ENCODE data around the gene GOLGA6B. TPM values are rescaled to one million over a fixed set of nuclear protein-coding genes. Genes with fewer than 3 reads are reported as not detected.
"Not testable (repeated sequence)": the region's sequence is repeated elsewhere in the genome, so short reads cannot be mapped to it uniquely, and the experiment has no call there.

GOLGA6B gene
- total RNA-seq, 1 donor from 2014 or later: not detected

GRCh38 chr15:72688697-72689096, 34.2 kb downstream of the GOLGA6B start:
- no peaks in the 10 kb centered on the region for H3K27me3 Mint-ChIP-seq (ENCODE audit: unreplicated experiment)
- no peak for DNase-seq (ENCODE audit: extremely low spot score, unreplicated experiment)
- no peaks in the 10 kb centered on the region for H3K36me3 Mint-ChIP-seq (ENCODE audit: unreplicated experiment)
- TF ChIP-seq, protein P1, sequence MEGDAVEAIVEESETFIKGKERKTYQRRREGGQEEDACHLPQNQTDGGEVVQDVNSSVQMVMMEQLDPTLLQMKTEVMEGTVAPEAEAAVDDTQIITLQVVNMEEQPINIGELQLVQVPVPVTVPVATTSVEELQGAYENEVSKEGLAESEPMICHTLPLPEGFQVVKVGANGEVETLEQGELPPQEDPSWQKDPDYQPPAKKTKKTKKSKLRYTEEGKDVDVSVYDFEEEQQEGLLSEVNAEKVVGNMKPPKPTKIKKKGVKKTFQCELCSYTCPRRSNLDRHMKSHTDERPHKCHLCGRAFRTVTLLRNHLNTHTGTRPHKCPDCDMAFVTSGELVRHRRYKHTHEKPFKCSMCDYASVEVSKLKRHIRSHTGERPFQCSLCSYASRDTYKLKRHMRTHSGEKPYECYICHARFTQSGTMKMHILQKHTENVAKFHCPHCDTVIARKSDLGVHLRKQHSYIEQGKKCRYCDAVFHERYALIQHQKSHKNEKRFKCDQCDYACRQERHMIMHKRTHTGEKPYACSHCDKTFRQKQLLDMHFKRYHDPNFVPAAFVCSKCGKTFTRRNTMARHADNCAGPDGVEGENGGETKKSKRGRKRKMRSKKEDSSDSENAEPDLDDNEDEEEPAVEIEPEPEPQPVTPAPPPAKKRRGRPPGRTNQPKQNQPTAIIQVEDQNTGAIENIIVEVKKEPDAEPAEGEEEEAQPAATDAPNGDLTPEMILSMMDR (IDR thresholded peaks at IDR 0.05): no peak
- H3K4me1 Mint-ChIP-seq (ENCODE audit: unreplicated experiment): peaks cover 14% of the 10 kb centered on the region
- H3K9me3 Mint-ChIP-seq (ENCODE audit: unreplicated experiment): no peaks in the 10 kb centered on the region
- no peak overlapping the region for H3K4me3 Mint-ChIP-seq (ENCODE audit: unreplicated experiment)
- no peak overlapping the region for H3K27ac Mint-ChIP-seq (ENCODE audit: unreplicated experiment)

DNA sequence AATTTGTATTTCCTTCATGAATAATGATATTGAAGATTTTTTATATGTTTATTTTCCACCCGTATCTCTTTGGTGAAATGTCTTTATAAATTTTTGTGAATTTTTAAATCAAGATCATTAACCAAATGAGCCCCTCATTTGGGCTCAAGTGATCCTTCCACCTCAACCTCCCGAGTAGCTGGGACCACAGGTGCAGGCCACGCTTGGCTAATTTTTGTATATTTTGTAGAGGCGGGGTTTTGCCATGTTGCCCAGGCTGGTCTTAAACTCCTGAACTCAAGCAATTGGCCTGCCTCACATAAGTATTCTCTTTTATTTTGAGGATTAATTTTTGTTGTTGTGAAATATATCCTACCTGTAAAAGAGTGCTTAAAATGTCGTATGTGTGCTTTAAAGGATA, 36.4 kb downstream of the GOLGA6B start:
- Mint-ChIP-seq H3K4me3 (ENCODE audit: unreplicated experiment) (no peak overlapping the region), H3K27ac (ENCODE audit: unreplicated experiment) (no peak overlapping the region), H3K36me3 (ENCODE audit: unreplicated experiment) (peaks cover 7% of the 10 kb centered on the region), H3K27me3 (ENCODE audit: unreplicated experiment) (no peaks in the 10 kb centered on the region), H3K9me3 (ENCODE audit: unreplicated experiment) (no peaks in the 10 kb centered on the region), H3K4me1 (ENCODE audit: unreplicated experiment) (peaks cover 7% of the 10 kb centered on the region)
- no peak for DNase-seq (ENCODE audit: extremely low spot score, unreplicated experiment)
- TF ChIP-seq, protein P1 (IDR thresholded peaks at IDR 0.05): no peak

DNA sequence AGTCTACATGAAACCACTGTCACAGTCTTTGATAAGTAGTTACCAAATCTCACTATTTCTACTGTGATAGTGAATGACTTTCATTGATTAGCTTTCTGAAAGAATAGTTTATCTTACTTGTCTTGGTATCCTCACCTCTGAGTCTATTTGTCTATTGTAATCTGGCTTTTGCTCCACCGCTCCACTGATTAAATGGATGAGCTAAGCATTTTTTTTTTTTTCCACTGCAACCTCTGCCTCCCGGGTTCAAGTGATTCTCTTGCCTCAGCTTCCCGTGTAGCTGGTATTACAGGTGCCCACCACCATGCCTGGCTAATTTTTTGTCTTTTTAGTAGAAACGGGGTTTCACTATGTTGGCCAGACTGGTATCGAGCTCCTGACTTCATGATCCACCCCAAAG, 44.4 kb downstream of the GOLGA6B start:
- TF ChIP-seq, protein P1 (IDR thresholded peaks at IDR 0.05): no peak
- H3K4me3 Mint-ChIP-seq (ENCODE audit: unreplicated experiment): no peak overlapping the region
- no peaks in the 10 kb centered on the region for H3K27me3 Mint-ChIP-seq (ENCODE audit: unreplicated experiment)
- no peaks in the 10 kb centered on the region for H3K4me1 Mint-ChIP-seq (ENCODE audit: unreplicated experiment)
- H3K36me3 Mint-ChIP-seq (ENCODE audit: unreplicated experiment): peaks cover 17% of the 10 kb centered on the region
- DNase-seq (ENCODE audit: extremely low spot score, unreplicated experiment): no peak
- no peaks in the 10 kb centered on the region for H3K9me3 Mint-ChIP-seq (ENCODE audit: unreplicated experiment)
- H3K27ac Mint-ChIP-seq (ENCODE audit: unreplicated experiment): no peak overlapping the region

- TF ChIP-seq, protein P1 (IDR thresholded peaks at IDR 0.05): no peak
- Mint-ChIP-seq H3K4me3 (ENCODE audit: unreplicated experiment) (no peak overlapping the region), H3K27me3 (ENCODE audit: unreplicated experiment) (no peaks in the 10 kb centered on the region), H3K9me3 (ENCODE audit: unreplicated experiment) (no peaks in the 10 kb centered on the region), H3K36me3 (ENCODE audit: unreplicated experiment) (peaks cover 16% of the 10 kb centered on the region), H3K27ac (ENCODE audit: unreplicated experiment) (no peak overlapping the region), H3K4me1 (ENCODE audit: unreplicated experiment) (no peaks in the 10 kb centered on the region)
- DNase-seq (ENCODE audit: extremely low spot score, unreplicated experiment): no peak
Measured at GRCh38 chr15:72700076-72700475, 45.6 kb downstream of the GOLGA6B start.

DNA sequence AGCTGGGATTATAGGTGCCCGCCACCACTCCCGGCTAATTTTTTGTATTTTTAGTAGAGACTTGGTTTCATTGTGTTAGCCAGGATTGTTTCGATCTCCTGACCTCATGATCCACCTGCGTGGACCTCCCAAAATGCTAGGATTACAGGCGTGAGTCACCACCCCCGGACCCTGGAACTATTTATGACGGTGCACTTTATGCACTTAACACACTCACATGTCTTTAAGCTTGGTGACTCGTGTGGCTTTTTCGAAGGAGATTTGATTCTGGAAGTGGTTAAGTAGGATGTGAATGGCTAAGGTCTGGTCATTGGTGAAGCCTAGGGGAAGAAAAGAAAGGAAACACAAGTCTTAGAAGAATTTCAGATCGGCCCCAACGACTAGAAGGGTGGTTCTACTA, 51.8 kb downstream of the GOLGA6B start:
- TF ChIP-seq, protein P1 (IDR thresholded peaks at IDR 0.05): no peak
- Mint-ChIP-seq H3K36me3 (ENCODE audit: unreplicated experiment) (peaks cover 6% of the 10 kb centered on the region), H3K4me1 (ENCODE audit: unreplicated experiment) (peaks cover 29% of the 10 kb centered on the region), H3K4me3 (ENCODE audit: unreplicated experiment) (no peak overlapping the region), H3K27ac (ENCODE audit: unreplicated experiment) (no peak overlapping the region), H3K27me3 (ENCODE audit: unreplicated experiment) (no peaks in the 10 kb centered on the region), H3K9me3 (ENCODE audit: unreplicated experiment) (peaks cover 4% of the 10 kb centered on the region)
- no peak for DNase-seq (ENCODE audit: extremely low spot score, unreplicated experiment)

GRCh38 chr15:72708551-72709303, 54.2 kb downstream of the GOLGA6B start:
- not testable (repeated sequence) for H3K4me3 Mint-ChIP-seq (ENCODE audit: unreplicated experiment); DNase-seq (ENCODE audit: extremely low spot score, unreplicated experiment); H3K9me3 Mint-ChIP-seq (ENCODE audit: unreplicated experiment); H3K27me3 Mint-ChIP-seq (ENCODE audit: unreplicated experiment)
- Mint-ChIP-seq H3K27ac (ENCODE audit: unreplicated experiment) (peak overlapping the region; percentile 77), H3K36me3 (ENCODE audit: unreplicated experiment) (peaks cover 13% of the 10 kb centered on the region), H3K4me1 (ENCODE audit: unreplicated experiment) (peaks cover 29% of the 10 kb centered on the region)
